GM19351 (cell line): Measurements from ENCODE around the gene MIDN.
"Not testable (repeated sequence)": the region's sequence is repeated elsewhere in the genome, so short reads cannot be mapped to it uniquely, and the experiment has no call there.

ENCODE experiments used
- ATAC-seq: cut with Tn5 transposase; IDR thresholded peaks from one replicate; pipeline ENCODE4 v1.9.1; 2021; ENCODE audit warnings: mild to moderate bottlenecking, moderate library complexity; ENCODE audit not compliant: unreplicated experiment

MIDN gene

GRCh38 chr19:1291761-1292418 lies 43.5 kb downstream of the MIDN start:
- ATAC-seq = no peak

GRCh38 chr19:1292419-1293151 lies 44.2 kb downstream of the MIDN start:
- no peak for ATAC-seq

GRCh38 chr19:1293782-1294604 lies 45.6 kb downstream of the MIDN start:
- ATAC-seq = no peak

- no peak for ATAC-seq
These were observed 46.3 kb downstream of the MIDN start for GRCh38 chr19:1294688-1295087.

GRCh38 chr19:1295169-1296012 lies 47.0 kb downstream of the MIDN start:
- ATAC-seq = no peak

- no peak for ATAC-seq
These were observed 47.7 kb downstream of the MIDN start for GRCh38 chr19:1296078-1296477.

GRCh38 chr19:1296575-1297271 lies 48.3 kb downstream of the MIDN start:
- no peak for ATAC-seq

GRCh38 chr19:1298235-1298634 lies 49.9 kb downstream of the MIDN start:
- ATAC-seq = no peak

- ATAC-seq = no peak
These were observed 51.4 kb downstream of the MIDN start for GRCh38 chr19:1299801-1300200.

- no peak for ATAC-seq
These were observed 52.5 kb downstream of the MIDN start for GRCh38 chr19:1300744-1301490.

- no peak for ATAC-seq
These were observed 54.3 kb downstream of the MIDN start for GRCh38 chr19:1302533-1303239.

- ATAC-seq = no peak
These were observed 56.0 kb downstream of the MIDN start for GRCh38 chr19:1304197-1304924.

- not testable (repeated sequence) for ATAC-seq
These were observed 57.0 kb downstream of the MIDN start for GRCh38 chr19:1305354-1305753.

GRCh38 chr19:1307320-1307719 lies 58.9 kb downstream of the MIDN start:
- no peak for ATAC-seq

- no peak for ATAC-seq
These were observed 59.4 kb downstream of the MIDN start for GRCh38 chr19:1307755-1308303.

GRCh38 chr19:1308718-1309117 lies 60.3 kb downstream of the MIDN start:
- no peak for ATAC-seq
